Subcutaneous adipose tissue (tissue), 4 donors: Measurements from ENCODE around the gene LAMA3. TPM values are rescaled to one million over a fixed set of nuclear protein-coding genes. Genes with fewer than 3 reads are reported as not detected.

ENCODE experiments used
- CTCF ChIP-seq: fragments of 450-650 bp; IDR thresholded peaks from one replicate; pipeline ENCODE4 v1.5.1; 2016; ENCODE audit warnings: low read depth, mild to moderate bottlenecking, control low read depth, antibody characterized with exemption, moderate library complexity
- total RNA-seq, 4 donors: library from RNA; depleted of rRNA; stranded (reverse); fragments of >200 nt; gene quantifications; one replicate each; pipeline ENCODE4 v1.1.0, GENCODE V29; 2016

The LAMA3 gene
- total RNA-seq, 4 donors from 2014 or later = 23.3 to 34.9 (median 28.4) TPM

GRCh38 chr18:23793985-23794867 lies 105.0 kb downstream of the LAMA3 start:
- TF ChIP-seq CTCF = no peak

- TF ChIP-seq CTCF = no peak
Measured at GRCh38 chr18:23798249-23798648, 109.0 kb downstream of the LAMA3 start.

GRCh38 chr18:23798824-23799223 lies 109.6 kb downstream of the LAMA3 start:
- TF ChIP-seq CTCF = no peak

- TF ChIP-seq CTCF = no peak
Measured at GRCh38 chr18:23799540-23799939, 110.3 kb downstream of the LAMA3 start.

DNA sequence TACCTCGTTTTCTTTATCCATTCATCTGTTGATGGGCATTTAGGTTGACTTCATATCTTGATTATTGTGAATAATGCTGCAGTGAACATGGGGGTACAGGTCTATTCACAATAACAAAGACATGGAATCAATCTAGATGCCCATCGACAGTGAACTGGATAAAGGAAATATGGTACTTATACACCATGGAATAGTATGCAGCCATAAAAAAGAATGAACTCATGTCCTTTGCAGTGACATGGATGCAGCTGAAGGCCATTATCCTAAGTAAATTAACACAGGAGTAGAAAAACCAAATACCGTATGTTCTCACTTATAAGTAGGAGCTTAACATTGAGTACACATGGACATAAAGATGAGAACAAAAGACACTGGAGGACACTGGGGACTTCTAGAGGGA lies 111.6 kb downstream of the LAMA3 start:
- no peak for TF ChIP-seq CTCF

DNA sequence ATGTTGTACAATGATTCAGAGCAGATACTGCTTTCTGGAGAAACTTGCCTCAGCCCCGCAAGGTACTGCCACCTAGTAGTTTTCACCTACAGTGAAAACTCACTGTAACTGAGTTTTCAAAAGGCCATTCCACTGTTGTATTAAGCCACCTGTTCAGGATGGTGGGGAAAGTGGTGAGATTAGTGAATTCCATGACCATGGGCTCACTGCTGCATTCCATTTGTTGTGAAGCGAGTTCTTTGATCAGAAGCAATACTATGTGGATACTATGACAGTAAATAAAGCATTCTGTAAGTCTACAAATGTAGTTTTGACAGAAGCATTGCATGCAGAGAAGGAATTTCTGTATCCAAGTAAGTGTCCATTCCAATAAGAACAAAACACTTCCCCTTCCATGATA lies 113.6 kb downstream of the LAMA3 start:
- no peak for TF ChIP-seq CTCF

DNA sequence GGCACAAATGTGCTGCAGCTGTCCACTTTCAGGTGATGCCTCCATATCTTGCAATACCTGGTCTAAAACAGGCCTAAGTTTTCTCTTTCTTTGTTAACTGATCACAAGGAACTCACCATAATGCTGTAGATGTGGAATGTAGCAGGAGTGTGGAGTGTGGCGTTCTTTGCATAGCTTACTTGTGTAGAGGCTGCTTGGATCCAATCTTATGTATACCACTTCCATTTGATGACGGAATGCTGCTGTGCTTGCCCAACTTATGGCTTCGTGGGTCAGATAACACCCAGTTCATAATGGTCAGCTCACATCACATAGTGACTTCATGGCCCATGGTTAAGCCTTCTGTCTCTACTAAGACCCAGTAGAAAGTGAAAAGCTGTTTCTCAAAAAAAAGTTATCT lies 114.5 kb downstream of the LAMA3 start:
- no peak for TF ChIP-seq CTCF
